Measurements from ENCODE around the gene SLC30A1.

GRCh38 chr1:211566431-211567025 lies 12.4 kb downstream of the SLC30A1 start:
- TF ChIP-seq CTCF (IDR thresholded peaks at IDR 0.05), result no peak
- no peak for TF ChIP-seq CHD2 (IDR thresholded peaks at IDR 0.05; ENCODE audit: low read length, partially characterized antibody)
- no peak for TF ChIP-seq FOXM1 (IDR thresholded peaks at IDR 0.05; ENCODE audit: low read depth)
- TF ChIP-seq RCOR1 (IDR thresholded peaks at IDR 0.05; ENCODE audit: low read length), result no peak
- no peak for TF ChIP-seq USF1 (IDR thresholded peaks at IDR 0.05; ENCODE audit: borderline replicate concordance, low read depth)
- TF ChIP-seq ELF1 (IDR thresholded peaks at IDR 0.05), result no peak
- TF ChIP-seq EZH2phosphoT487 (IDR thresholded peaks at IDR 0.05; ENCODE audit: borderline replicate concordance, low read depth), result no peak
- TF ChIP-seq GABPA (IDR thresholded peaks at IDR 0.05; ENCODE audit: low read depth), result no peak
- no peak for TF ChIP-seq POLR2AphosphoS5 (IDR thresholded peaks at IDR 0.05; ENCODE audit: low read depth, low read length)
- TF ChIP-seq FOXJ3 (CRISPR knock-in tag; IDR thresholded peaks at IDR 0.05), result no peak
- no peak for TF ChIP-seq RAD21 (IDR thresholded peaks at IDR 0.05; ENCODE audit: low read length)
- no peak for TF ChIP-seq ZBTB33 (IDR thresholded peaks at IDR 0.05; ENCODE audit: borderline replicate concordance, low read depth)
- TF ChIP-seq EP300 (IDR thresholded peaks at IDR 0.05; ENCODE audit: borderline replicate concordance in 1 of 2, low read depth in 1 of 2, low read length in 1 of 2), result no peak

All from SK-N-SH (cell line).